ENCODE data around the gene ZNF502. TPM values are rescaled to one million over a fixed set of nuclear protein-coding genes. Genes with fewer than 3 reads are reported as not detected.
"Not testable (repeated sequence)": the region's sequence is repeated elsewhere in the genome, so short reads cannot be mapped to it uniquely, and the experiment has no call there.

The ZNF502 gene
- total and polyA plus RNA-seq, 2 experiments from 2014 or later = 1.2 to 3.3 TPM

GRCh38 chr3:44669760-44670159 lies 42.7 kb upstream of the ZNF502 start:
- H3K4me3 ChIP-seq = no peak overlapping the region
- no peak overlapping the region for H3K4me2 ChIP-seq
- no peak for TF ChIP-seq EZH2phosphoT487 (IDR thresholded peaks at IDR 0.05; ENCODE audit: low read depth, severe bottlenecking, unreplicated experiment)
- no peak for TF ChIP-seq CTCF (IDR thresholded peaks at IDR 0.05; ENCODE audit: poor library complexity)
- no peaks in the 10 kb centered on the region for H3K9me3 ChIP-seq (ENCODE audit: low read depth)
- no peak overlapping the region for H2AFZ ChIP-seq
- 77% methylated on average over 4 of the region's 6 CpGs for WGBS (ENCODE audit: low lambda C conversion rate, missing lambda C conversion rate)
- H3K27ac ChIP-seq = no peak overlapping the region
- no peaks in the 10 kb centered on the region for H3K79me2 ChIP-seq
- H3K9me2 ChIP-seq (replicated peaks; ENCODE audit: insufficient read depth) = no peaks in the 10 kb centered on the region
- H4K20me1 ChIP-seq (ENCODE audit: insufficient read depth, poor library complexity, severe bottlenecking) = no peaks in the 10 kb centered on the region
- no peaks in the 10 kb centered on the region for H3K4me1 ChIP-seq (ENCODE audit: insufficient read depth)
- DNase-seq (ENCODE audit: low spot score) = no peak
- no peaks in the 10 kb centered on the region for H3K27me3 ChIP-seq
- H3K36me3 ChIP-seq (replicated peaks; ENCODE audit: insufficient read depth, low read depth) = no peaks in the 10 kb centered on the region

- H3K27me3 ChIP-seq; H3K79me2 ChIP-seq; H3K4me2 ChIP-seq; H3K36me3 ChIP-seq (replicated peaks; ENCODE audit: insufficient read depth, low read depth); H3K9me2 ChIP-seq (replicated peaks; ENCODE audit: insufficient read depth); H3K4me1 ChIP-seq (ENCODE audit: insufficient read depth); H2AFZ ChIP-seq; H3K4me3 ChIP-seq; H4K20me1 ChIP-seq (ENCODE audit: insufficient read depth, poor library complexity, severe bottlenecking); H3K9me3 ChIP-seq (ENCODE audit: low read depth); H3K27ac ChIP-seq; DNase-seq (ENCODE audit: low spot score): not testable (repeated sequence)
- WGBS (ENCODE audit: low lambda C conversion rate, missing lambda C conversion rate) = 93% methylated on average over 8 of the region's 8 CpGs
Observed at GRCh38 chr3:44673466-44673865, 39.0 kb upstream of the ZNF502 start.

GRCh38 chr3:44674211-44674610 lies 38.2 kb upstream of the ZNF502 start:
- Histone ChIP-seq H2AFZ (no peak overlapping the region), H3K9me3 (ENCODE audit: low read depth) (no peaks in the 10 kb centered on the region), H3K9me2 (replicated peaks; ENCODE audit: insufficient read depth) (no peaks in the 10 kb centered on the region), H3K4me1 (ENCODE audit: insufficient read depth) (no peaks in the 10 kb centered on the region), H3K27me3 (no peaks in the 10 kb centered on the region), H3K36me3 (replicated peaks; ENCODE audit: insufficient read depth, low read depth) (no peaks in the 10 kb centered on the region), H4K20me1 (ENCODE audit: insufficient read depth, poor library complexity, severe bottlenecking) (no peaks in the 10 kb centered on the region), H3K27ac (no peak overlapping the region), H3K4me2 (no peak overlapping the region), H3K4me3 (no peak overlapping the region), H3K79me2 (no peaks in the 10 kb centered on the region)
- 71% methylated on average over 2 of the region's 2 CpGs for WGBS (ENCODE audit: low lambda C conversion rate, missing lambda C conversion rate)
- no peak for TF ChIP-seq EZH2 (IDR thresholded peaks at IDR 0.05; ENCODE audit: borderline replicate concordance)
- no peak for TF ChIP-seq CTCF (IDR thresholded peaks at IDR 0.05; ENCODE audit: poor library complexity)
- no peak for TF ChIP-seq EZH2phosphoT487 (IDR thresholded peaks at IDR 0.05; ENCODE audit: low read depth, severe bottlenecking, unreplicated experiment)
- DNase-seq (ENCODE audit: low spot score) = no peak

- Histone ChIP-seq H3K27ac (no peak overlapping the region), H2AFZ (no peak overlapping the region), H3K4me1 (ENCODE audit: insufficient read depth) (no peaks in the 10 kb centered on the region), H3K4me3 (no peak overlapping the region), H3K27me3 (no peaks in the 10 kb centered on the region), H3K9me2 (replicated peaks; ENCODE audit: insufficient read depth) (no peaks in the 10 kb centered on the region), H3K79me2 (no peaks in the 10 kb centered on the region), H3K36me3 (replicated peaks; ENCODE audit: insufficient read depth, low read depth) (no peaks in the 10 kb centered on the region), H3K9me3 (ENCODE audit: low read depth) (no peaks in the 10 kb centered on the region), H4K20me1 (ENCODE audit: insufficient read depth, poor library complexity, severe bottlenecking) (no peaks in the 10 kb centered on the region), H3K4me2 (no peak overlapping the region)
- WGBS (ENCODE audit: low lambda C conversion rate, missing lambda C conversion rate) = 86% methylated on average over 5 of the region's 5 CpGs
- TF ChIP-seq CTCF (IDR thresholded peaks at IDR 0.05; ENCODE audit: poor library complexity) = no peak
- no peak for TF ChIP-seq EZH2 (IDR thresholded peaks at IDR 0.05; ENCODE audit: borderline replicate concordance)
- no peak for TF ChIP-seq EZH2phosphoT487 (IDR thresholded peaks at IDR 0.05; ENCODE audit: low read depth, severe bottlenecking, unreplicated experiment)
- DNase-seq (ENCODE audit: low spot score) = no peak
Observed at GRCh38 chr3:44678480-44679116, 33.9 kb upstream of the ZNF502 start.

All from hepatocyte (in vitro differentiated cells).